A549 treated with CpdA at 1 μM for 4 hours (cell line): ENCODE measurements around the gene CHAT. TPM values are rescaled to one million over a fixed set of nuclear protein-coding genes. Genes with fewer than 3 reads are reported as not detected.

ENCODE experiments used
- total RNA-seq: library from RNA; stranded (reverse); fragments of 200-300 nt; extraction: Qiagen RNA extraction; gene quantifications from 5 replicates; pipeline ENCODE4 v1.2.3, GENCODE V29; 2022; ENCODE audit warnings: low read depth

Gene CHAT
- total RNA-seq: not detected in 5 replicates

GRCh38 chr10:49613882-49614241 lies at the start of gene CHAT:
Gene CHAT, plus strand, starts transcription at chr10:49614037. Its CDS starts 153 bp downstream, at chr10:49614190.

GRCh38 chr10:49610114-49610457 lies 3.8 kb upstream of the CHAT start, which contains the start of gene SLC18A3:
Gene SLC18A3, plus strand, starts transcription at chr10:49610310. Its CDS starts 431 bp downstream, at chr10:49610741.

GRCh38 chr10:49679480-49679893 lies 65.7 kb downstream of the CHAT start, which contains the start of gene C10orf53:
Gene C10orf53, plus strand, starts transcription at chr10:49679651. Its CDS starts 47 bp downstream, at chr10:49679698.

Other genes with a start within 250 kb of the CHAT start
- gene DRGX, start 217.9 kb upstream of the CHAT start, total RNA-seq: not detected in 5 replicates
- 5.3 to 7.5 TPM (median 5.3 TPM) in 5 replicates for gene ERCC6, start 74.9 kb upstream of the CHAT start, total RNA-seq
- gene SLC18A3, start 3.7 kb upstream of the CHAT start, total RNA-seq: 0.03 TPM in 1 of 5 replicates, not detected in the others
- not detected in 5 replicates for gene C10orf53, start 65.6 kb downstream of the CHAT start, total RNA-seq
- gene OGDHL, start 148.3 kb downstream of the CHAT start, total RNA-seq: 0.21 to 0.24 TPM (median 0.21 TPM) in 5 replicates